GM23248 (cell line): ENCODE data around the gene CEP164. TPM values are rescaled to one million over a fixed set of nuclear protein-coding genes. Genes with fewer than 3 reads are reported as not detected.

ENCODE experiments used
- DNase-seq: peaks from one replicate; pipeline ENCODE4 v3.0.0-alpha.2; 2015
- H2AFZ ChIP-seq: fragments of 200-600 bp; sonication (generic); 2 replicates; pipeline ENCODE4 v1.6.1; 2016; ENCODE audit warnings: antibody characterized with exemption
- H3F3A ChIP-seq: fragments of 200-600 bp; sonication (generic); 2 replicates; pipeline ENCODE4 v1.6.1; 2016; ENCODE audit warnings: mild to moderate bottlenecking, antibody characterized with exemption, mixed run types; ENCODE audit not compliant: insufficient read depth
- H3K27ac ChIP-seq: fragments of 200-600 bp; sonication (generic); 2 replicates; pipeline ENCODE4 v1.5.1; 2016; ENCODE audit warnings: mild to moderate bottlenecking
- H3K27me3 ChIP-seq: fragments of 200-600 bp; sonication (generic); replicated peaks from 2 replicates; pipeline ENCODE4 v1.6.1; 2016; ENCODE audit warnings: mild to moderate bottlenecking; ENCODE audit not compliant: insufficient read depth
- H3K36me3 ChIP-seq: fragments of 200-600 bp; sonication (generic); 2 replicates; pipeline ENCODE4 v1.6.1; 2016; ENCODE audit warnings: low read depth, mild to moderate bottlenecking
- H3K4me1 ChIP-seq: fragments of 200-600 bp; sonication (generic); 2 replicates; pipeline ENCODE4 v1.6.1; 2016; ENCODE audit warnings: mild to moderate bottlenecking; ENCODE audit not compliant: insufficient read depth
- H3K4me2 ChIP-seq: fragments of 200-600 bp; sonication (generic); one replicate; pipeline ENCODE4 v1.6.1; 2016; ENCODE audit warnings: mild to moderate bottlenecking; ENCODE audit not compliant: unreplicated experiment
- H3K4me3 ChIP-seq: fragments of 200-600 bp; sonication (generic); 2 replicates; pipeline ENCODE4 v1.5.1; 2016; ENCODE audit warnings: mild to moderate bottlenecking
- H3K79me2 ChIP-seq: fragments of 200-600 bp; sonication (generic); 2 replicates; pipeline ENCODE4 v1.6.1; 2016; ENCODE audit warnings: mild to moderate bottlenecking; ENCODE audit not compliant: insufficient read depth
- H3K9ac ChIP-seq: fragments of 200-600 bp; sonication (generic); 2 replicates; pipeline ENCODE4 v1.6.1; 2016; ENCODE audit warnings: mild to moderate bottlenecking
- H3K9me2 ChIP-seq: fragments of 200-600 bp; sonication (generic); 2 replicates; pipeline ENCODE4 v1.6.1; 2016; ENCODE audit warnings: mixed run types, mild to moderate bottlenecking, moderate library complexity; ENCODE audit not compliant: insufficient read depth
- H3K9me3 ChIP-seq: fragments of 200-600 bp; sonication (generic); one replicate; pipeline ENCODE4 v1.6.1; 2017; ENCODE audit warnings: low read depth
- H4K20me1 ChIP-seq: fragments of 200-600 bp; sonication (generic); 2 replicates; pipeline ENCODE4 v1.6.0; 2016; ENCODE audit not compliant: insufficient read depth
- EZH2 ChIP-seq: fragments of 200-600 bp; sonication (generic); IDR thresholded peaks from 2 replicates; pipeline ENCODE4 v1.6.1; 2018; ENCODE audit warnings: antibody characterized with exemption, mild to moderate bottlenecking; ENCODE audit not compliant: insufficient read depth, poor library complexity, severe bottlenecking
- EZH2phosphoT487 ChIP-seq: fragments of 200-600 bp; sonication (generic); IDR thresholded peaks from 2 replicates; pipeline ENCODE4 v1.6.1; 2018; ENCODE audit warnings: antibody characterized with exemption, moderate library complexity, mild to moderate bottlenecking, low read depth; ENCODE audit not compliant: insufficient read depth
- WGBS, 2 experiments: methylation state at CpG; one replicate each; pipeline ENCODE4 v1.1.6; 2015 to 2017; ENCODE audit warnings: low lambda C conversion rate in 2 of 2, low coverage in 1 of 2; ENCODE audit errors: missing lambda C conversion rate in 2 of 2; 5-methylcytosine and 5-hydroxymethylcytosine counted together
- in situ Hi-C: fragments of 300-500 bp; cut with MboI; formaldehyde crosslinking; loops from 2 replicates; pipeline ENCODE4 v1.15.0; 2020
- polyA plus RNA-seq: library from polyadenylated mRNA; unstranded; fragments of >200 nt; fragmentation: Nextera tagmentation; extraction: Ambion mirVana; gene quantifications from 2 replicates; pipeline ENCODE4 v1.2.1, GENCODE V29; 2016
- total RNA-seq: library from RNA; depleted of rRNA; stranded (reverse); fragments of >200 nt; shearing (Covaris generic); gene quantifications from 2 replicates; pipeline ENCODE4 v1.2.3, GENCODE V29; 2014

Gene CEP164
- total and polyA plus RNA-seq, 2 experiments from 2014 or later, result 20.3 to 30.9 TPM

GRCh38 chr11:117381481-117382387 is 54.1 kb downstream of the CEP164 start:
- no peak overlapping the region for H2AFZ ChIP-seq
- H3K9ac ChIP-seq, result no peak overlapping the region
- WGBS, 2 experiments, result 82 to 91% methylated on average over 7 to 9 of the region's 9 CpGs
- no peaks in the 10 kb centered on the region for H3K9me3 ChIP-seq
- peaks cover 11% of the 10 kb centered on the region; the same call in 1 of the 2 replicates for H3K36me3 ChIP-seq
- H3K4me3 ChIP-seq, result no peak overlapping the region
- no peak overlapping the region for H3K4me2 ChIP-seq
- no peaks in the 10 kb centered on the region for H3K27me3 ChIP-seq
- H3K79me2 ChIP-seq, result no peaks in the 10 kb centered on the region
- TF ChIP-seq EZH2phosphoT487 (no peak), EZH2 (no peak)
- peaks cover 13% of the 10 kb centered on the region for H3K4me1 ChIP-seq
- H3K27ac ChIP-seq, result no peak overlapping the region
- H4K20me1 ChIP-seq, result no peaks in the 10 kb centered on the region
- H3K9me2 ChIP-seq, result no peaks in the 10 kb centered on the region
- peaks cover 12% of the 10 kb centered on the region for H3F3A ChIP-seq
- in situ Hi-C loops, result no loop called here
- no peak for DNase-seq

- Histone ChIP-seq H3K27me3 (no peaks in the 10 kb centered on the region), H2AFZ (no peak overlapping the region), H3K36me3 (peaks cover 11% of the 10 kb centered on the region; the same call in 1 of the 2 replicates), H4K20me1 (no peaks in the 10 kb centered on the region), H3K9ac (no peak overlapping the region), H3K27ac (no peak overlapping the region), H3K9me2 (no peaks in the 10 kb centered on the region), H3K4me3 (no peak overlapping the region), H3K4me2 (no peak overlapping the region), H3F3A (peaks cover 19% of the 10 kb centered on the region), H3K9me3 (no peaks in the 10 kb centered on the region), H3K79me2 (no peaks in the 10 kb centered on the region), H3K4me1 (peaks cover 14% of the 10 kb centered on the region)
- DNase-seq, result no peak
- TF ChIP-seq EZH2 (no peak), EZH2phosphoT487 (no peak)
- 87 to 95% methylated on average over 4 of the region's 4 CpGs for WGBS, 2 experiments
- in situ Hi-C loops, result no loop called here
Observed at GRCh38 chr11:117382746-117383145, 55.1 kb downstream of the CEP164 start.

GRCh38 chr11:117384045-117384444 is 56.4 kb downstream of the CEP164 start:
- Histone ChIP-seq H3K4me1 (peaks cover 27% of the 10 kb centered on the region), H4K20me1 (no peaks in the 10 kb centered on the region), H3K36me3 (peaks cover 11% of the 10 kb centered on the region; the same call in 1 of the 2 replicates), H3K27me3 (no peaks in the 10 kb centered on the region), H3K4me2 (no peak overlapping the region), H3K79me2 (no peaks in the 10 kb centered on the region), H3K9ac (no peak overlapping the region), H3F3A (peaks cover 31% of the 10 kb centered on the region), H2AFZ (no peak overlapping the region), H3K4me3 (no peak overlapping the region), H3K9me2 (no peaks in the 10 kb centered on the region), H3K9me3 (no peaks in the 10 kb centered on the region), H3K27ac (peak overlapping the region; percentile 37)
- in situ Hi-C loops, result no loop called here
- WGBS, 2 experiments, result 0% methylated on average over 1 of the region's 1 CpG
- TF ChIP-seq EZH2 (no peak), EZH2phosphoT487 (no peak)
- DNase-seq, result peak; percentile 96

GRCh38 chr11:117385471-117385870 is 57.8 kb downstream of the CEP164 start:
- no peak overlapping the region for H3K4me2 ChIP-seq
- H4K20me1 ChIP-seq, result no peaks in the 10 kb centered on the region
- TF ChIP-seq EZH2 (no peak), EZH2phosphoT487 (no peak)
- no peaks in the 10 kb centered on the region for H3K79me2 ChIP-seq
- H3K27ac ChIP-seq, result no peak overlapping the region
- WGBS, 2 experiments, result 96 to 97% methylated on average over 3 of the region's 3 CpGs
- peaks cover 37% of the 10 kb centered on the region for H3K4me1 ChIP-seq
- H3K9ac ChIP-seq, result no peak overlapping the region
- H2AFZ ChIP-seq, result no peak overlapping the region
- in situ Hi-C loops, result no loop called here
- DNase-seq, result no peak
- H3K27me3 ChIP-seq, result no peaks in the 10 kb centered on the region
- H3F3A ChIP-seq, result peaks cover 40% of the 10 kb centered on the region
- H3K9me3 ChIP-seq, result no peaks in the 10 kb centered on the region
- peaks cover 9% of the 10 kb centered on the region; the same call in 1 of the 2 replicates for H3K36me3 ChIP-seq
- no peaks in the 10 kb centered on the region for H3K9me2 ChIP-seq
- no peak overlapping the region for H3K4me3 ChIP-seq
